ENCODE measurements around the gene ABHD14A.

The ABHD14A gene

GRCh38 chr3:51945926-51946705 lies 28.7 kb upstream of the ABHD14A start:
- Histone ChIP-seq H3K9me2 (replicated peaks; ENCODE audit: insufficient read depth, low read length) (no peaks in the 10 kb centered on the region), H3K36me3 (replicated peaks; ENCODE audit: insufficient read depth, low read length) (no peaks in the 10 kb centered on the region), H4K20me1 (ENCODE audit: insufficient read depth, low read length) (no peaks in the 10 kb centered on the region), H3K4me1 (ENCODE audit: low read length) (0 out of 2 replicates have a peak, but pooled peaks cover 6% of the 10 kb centered on the region), H3K4me2 (ENCODE audit: low read depth, low read length) (no peak overlapping the region), H3K4me3 (ENCODE audit: low read length) (no peak overlapping the region), H2AFZ (ENCODE audit: low read length) (no peak overlapping the region), H3K9ac (ENCODE audit: low read length) (no peak overlapping the region), H3F3A (ENCODE audit: insufficient read depth, low read length) (no peaks in the 10 kb centered on the region), H3K27ac (ENCODE audit: low read length) (no peak overlapping the region), H3K9me3 (replicated peaks; ENCODE audit: insufficient read depth, low read length) (no peaks in the 10 kb centered on the region), H3K79me2 (ENCODE audit: low read length) (peaks cover 6% of the 10 kb centered on the region), H3K27me3 (replicated peaks; ENCODE audit: insufficient read depth, low read length) (no peaks in the 10 kb centered on the region)
- TF ChIP-seq EZH2 (optimal IDR thresholded peaks at IDR 0.05; ENCODE audit: low read depth, low read length), result no peak
- DNase-seq, result no peak

- H3K4me2 ChIP-seq (ENCODE audit: low read depth, low read length), result no peak overlapping the region
- no peak for DNase-seq
- no peak overlapping the region for H3K27ac ChIP-seq (ENCODE audit: low read length)
- H3K4me1 ChIP-seq (ENCODE audit: low read length), result 0 out of 2 replicates have a peak, but pooled peaks cover 6% of the 10 kb centered on the region
- no peaks in the 10 kb centered on the region for H3K27me3 ChIP-seq (replicated peaks; ENCODE audit: insufficient read depth, low read length)
- no peak overlapping the region for H2AFZ ChIP-seq (ENCODE audit: low read length)
- no peaks in the 10 kb centered on the region for H4K20me1 ChIP-seq (ENCODE audit: insufficient read depth, low read length)
- H3K4me3 ChIP-seq (ENCODE audit: low read length), result no peak overlapping the region
- no peaks in the 10 kb centered on the region for H3K9me2 ChIP-seq (replicated peaks; ENCODE audit: insufficient read depth, low read length)
- no peaks in the 10 kb centered on the region for H3K36me3 ChIP-seq (replicated peaks; ENCODE audit: insufficient read depth, low read length)
- no peaks in the 10 kb centered on the region for H3K9me3 ChIP-seq (replicated peaks; ENCODE audit: insufficient read depth, low read length)
- H3K79me2 ChIP-seq (ENCODE audit: low read length), result no peaks in the 10 kb centered on the region
- H3F3A ChIP-seq (ENCODE audit: insufficient read depth, low read length), result no peaks in the 10 kb centered on the region
- no peak overlapping the region for H3K9ac ChIP-seq (ENCODE audit: low read length)
- no peak for TF ChIP-seq EZH2 (optimal IDR thresholded peaks at IDR 0.05; ENCODE audit: low read depth, low read length)
- no peak for TF ChIP-seq EZH2phosphoT487 (IDR thresholded peaks at IDR 0.05; ENCODE audit: low read length)
- TF ChIP-seq CTCF (IDR thresholded peaks at IDR 0.05; ENCODE audit: low read length), result no peak
These were observed 28.1 kb upstream of the ABHD14A start for GRCh38 chr3:51946796-51947195.

- H3K36me3 ChIP-seq (replicated peaks; ENCODE audit: insufficient read depth, low read length), result no peaks in the 10 kb centered on the region
- no peaks in the 10 kb centered on the region for H3F3A ChIP-seq (ENCODE audit: insufficient read depth, low read length)
- no peak for DNase-seq
- H3K27me3 ChIP-seq (replicated peaks; ENCODE audit: insufficient read depth, low read length), result no peaks in the 10 kb centered on the region
- H3K9me3 ChIP-seq (replicated peaks; ENCODE audit: insufficient read depth, low read length), result no peaks in the 10 kb centered on the region
- 0 out of 2 replicates have a peak, but pooled peaks cover 6% of the 10 kb centered on the region for H3K4me1 ChIP-seq (ENCODE audit: low read length)
- TF ChIP-seq EZH2 (optimal IDR thresholded peaks at IDR 0.05; ENCODE audit: low read depth, low read length) (no peak), CTCF (IDR thresholded peaks at IDR 0.05; ENCODE audit: low read length) (no peak), EZH2phosphoT487 (IDR thresholded peaks at IDR 0.05; ENCODE audit: low read length) (no peak)
- H2AFZ ChIP-seq (ENCODE audit: low read length), result no peak overlapping the region
- H3K27ac ChIP-seq (ENCODE audit: low read length), result no peak overlapping the region
- no peak overlapping the region for H3K9ac ChIP-seq (ENCODE audit: low read length)
- H4K20me1 ChIP-seq (ENCODE audit: insufficient read depth, low read length), result no peaks in the 10 kb centered on the region
- no peaks in the 10 kb centered on the region for H3K79me2 ChIP-seq (ENCODE audit: low read length)
- H3K9me2 ChIP-seq (replicated peaks; ENCODE audit: insufficient read depth, low read length), result no peaks in the 10 kb centered on the region
- H3K4me3 ChIP-seq (ENCODE audit: low read length), result no peak overlapping the region
- H3K4me2 ChIP-seq (ENCODE audit: low read depth, low read length), result no peak overlapping the region
These were observed 27.5 kb upstream of the ABHD14A start for GRCh38 chr3:51947215-51947900.

Measured in MM.1S (cell line).